Spleen (tissue), 11 donors: Measurements from ENCODE around the gene SUPT20HL2. TPM values are rescaled to one million over a fixed set of nuclear protein-coding genes. Genes with fewer than 3 reads are reported as not detected.

Source experiments
- DNase-seq: peaks from one replicate; pipeline ENCODE4 v3.0.0-alpha.2; 2020
- H3K27ac ChIP-seq, 8 donors: fragments of 200-600 bp; sonication (generic) in 7 of 8; 1 replicate in 4 of 8; 2 replicates in 4 of 8; pipeline versions ENCODE4 v1.5.0 to v1.8.0; 2016 to 2021; ENCODE audit warnings: inconsistent platforms in 4 of 8, mild to moderate bottlenecking in 4 of 8, moderate library complexity in 1 of 8
- H3K27me3 ChIP-seq, 7 donors: fragments of 200-600 bp; sonication (generic) in 6 of 7; replicated peaks in 1 of 7; 1 replicate in 4 of 7; 2 replicates in 3 of 7; pipeline versions ENCODE4 v1.5.0 to v1.8.0; 2016 to 2021; ENCODE audit warnings: inconsistent platforms in 3 of 7, mild to moderate bottlenecking in 1 of 7
- H3K36me3 ChIP-seq, 6 donors: fragments of 200-600 bp; sonication (generic) in 5 of 6; 1 replicate in 4 of 6; 2 replicates in 2 of 6; pipeline versions ENCODE4 v1.5.0 to v1.8.0; 2016 to 2021; ENCODE audit warnings: inconsistent platforms in 2 of 6
- H3K4me1 ChIP-seq, 6 donors: fragments of 200-600 bp; sonication (generic) in 5 of 6; 1 replicate in 3 of 6; 2 replicates in 3 of 6; pipeline versions ENCODE4 v1.5.0 to v1.8.0; 2016 to 2021; ENCODE audit warnings: inconsistent platforms in 3 of 6
- H3K4me3 ChIP-seq, 8 donors: fragments of 200-600 bp; sonication (generic) in 7 of 8; 1 replicate in 4 of 8; 2 replicates in 4 of 8; pipeline versions ENCODE4 v1.5.0 to v1.8.0; 2016 to 2021; ENCODE audit warnings: inconsistent platforms in 4 of 8, mild to moderate bottlenecking in 4 of 8, moderate library complexity in 2 of 8
- H3K9me3 ChIP-seq, 8 donors: fragments of 200-600 bp; sonication (generic) in 7 of 8; 1 replicate in 4 of 8; 2 replicates in 4 of 8; pipeline versions ENCODE4 v1.5.0 to v1.8.0; 2016 to 2021; ENCODE audit warnings: inconsistent platforms in 4 of 8
- CTCF ChIP-seq, 11 experiments: fragments of 200-600 bp in 7 of 11; fragments of 450-650 bp in 4 of 11; sonication (generic) in 4 of 11; IDR thresholded peaks in 8 of 11; conservative IDR thresholded peaks in 3 of 11; 1 replicate in 7 of 11; 2 replicates in 4 of 11; pipeline versions ENCODE4 v1.4.0 to v1.8.0; 2016 to 2021; ENCODE audit warnings: antibody characterized with exemption in 11 of 11, inconsistent platforms in 4 of 11, mild to moderate bottlenecking in 1 of 11
- POLR2A ChIP-seq, 3 donors: fragments of 450-650 bp; IDR thresholded peaks; one replicate each; pipeline ENCODE4 v1.5.1; 2017; ENCODE audit warnings: antibody characterized with exemption in 3 of 3, mild to moderate bottlenecking in 1 of 3
- POLR2AphosphoS5 ChIP-seq, 3 donors: sonication (generic); formaldehyde crosslinking; IDR thresholded peaks; one replicate each; pipeline ENCODE4 v1.5.1; 2017; ENCODE audit warnings: antibody characterized with exemption in 3 of 3
- WGBS, 5 donors: extraction: QIAGEN DNeasy Blood & Tissue Kit in 3 of 5; methylation state at CpG; one replicate each; pipeline versions ENCODE4 v1.1.5 to v1.1.7; 2013 to 2018; 5-methylcytosine and 5-hydroxymethylcytosine counted together
- intact Hi-C: fragments of 100-400 bp; cut with DNase I; formaldehyde crosslinking; loops from one replicate; pipeline ENCODE4 v1.15.0; 2023; ENCODE audit warnings: low total_unique reads
- polyA plus RNA-seq, 3 donors: library from polyadenylated mRNA; stranded (reverse); fragments of 200-250 nt; gene quantifications; one replicate each; pipeline ENCODE4 v1.2.1, GENCODE V29; 2013
- total RNA-seq, 7 donors: library from RNA; depleted of rRNA in 3 of 7; stranded (reverse); fragments of >200 nt in 3 of 7; fragmentation: NEBNext Ultra II Directional in 4 of 7; extraction: Animal tissue kit (Norgen Biotek cat#: 25700) in 4 of 7; gene quantifications; one replicate each; pipeline versions ENCODE4 v1.1.0 to v1.2.1, GENCODE V29; 2016 to 2021
- donor health status: healthy with polysubstance abuse.
- donor health status: DM: no; HTN: no; CAD: no; lungs with moderate emphysema.
- donor health status: DM: no; HTN: no; CAD: no.
- donor health status: Bipolar disorder and iron deficiency.
- donor health status: healthy.
- donor health status: DM: no; HTN: no; CAD: no.
- donor health status: DM: yes; HTN: yes; CAD: no.

Gene SUPT20HL2
- total and polyA plus RNA-seq, 10 donors = not detected

DNA sequence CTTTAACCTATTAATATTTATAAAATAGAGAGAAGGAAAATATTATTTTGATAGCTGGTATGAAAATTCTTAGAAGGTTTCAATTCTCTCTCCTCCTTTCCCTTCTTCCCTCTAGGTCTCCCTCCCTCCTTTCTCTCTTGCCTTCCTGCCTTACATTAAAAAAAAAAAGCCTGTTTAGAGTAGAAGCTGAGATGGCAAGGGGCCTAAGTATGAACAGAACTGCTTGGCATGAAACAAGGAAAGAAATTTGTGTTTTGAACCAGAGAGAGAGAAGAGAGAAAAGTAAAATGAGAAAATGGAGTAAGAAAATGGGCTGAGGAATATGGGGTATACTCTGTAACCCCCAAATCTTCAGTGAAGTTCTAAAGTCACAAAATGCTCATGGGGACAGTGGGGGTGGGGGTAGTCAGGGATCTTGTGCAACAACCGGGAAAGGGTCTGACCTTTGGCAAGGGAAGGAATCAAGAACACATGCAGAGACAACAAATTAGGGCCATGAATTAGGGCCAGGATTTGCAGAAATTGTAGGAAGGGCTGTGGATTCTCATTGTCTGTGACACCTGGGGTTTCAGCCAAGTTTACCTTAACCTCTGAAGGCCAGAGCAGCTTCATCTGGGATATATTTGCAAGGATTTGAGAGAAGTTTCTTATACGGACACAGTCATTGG is 30.6 kb downstream of the SUPT20HL2 start:
- Histone ChIP-seq H3K36me3 (no peaks in the 10 kb centered on the region), H3K4me3 (no peak overlapping the region), H3K27me3 (peaks cover 0 to 13% (median 0%) of the 10 kb centered on the region in 7 donors), H3K27ac (no peak overlapping the region), H3K4me1 (no peaks in the 10 kb centered on the region), H3K9me3 (no peaks in the 10 kb centered on the region)
- intact Hi-C loops = no loop called here
- DNase-seq = no peak
- no peak for TF ChIP-seq POLR2A (IDR thresholded peaks at IDR 0.05)
- no peak for TF ChIP-seq CTCF (IDR thresholded peaks at IDR 0.05 in 8 of 11, conservative IDR thresholded peaks at IDR 0.05 in 3 of 11)
- no peak for TF ChIP-seq POLR2AphosphoS5 (IDR thresholded peaks at IDR 0.05)
- 68 to 90% (median 75%) methylated on average over 2 of the region's 2 CpGs for WGBS, 5 donors

DNA sequence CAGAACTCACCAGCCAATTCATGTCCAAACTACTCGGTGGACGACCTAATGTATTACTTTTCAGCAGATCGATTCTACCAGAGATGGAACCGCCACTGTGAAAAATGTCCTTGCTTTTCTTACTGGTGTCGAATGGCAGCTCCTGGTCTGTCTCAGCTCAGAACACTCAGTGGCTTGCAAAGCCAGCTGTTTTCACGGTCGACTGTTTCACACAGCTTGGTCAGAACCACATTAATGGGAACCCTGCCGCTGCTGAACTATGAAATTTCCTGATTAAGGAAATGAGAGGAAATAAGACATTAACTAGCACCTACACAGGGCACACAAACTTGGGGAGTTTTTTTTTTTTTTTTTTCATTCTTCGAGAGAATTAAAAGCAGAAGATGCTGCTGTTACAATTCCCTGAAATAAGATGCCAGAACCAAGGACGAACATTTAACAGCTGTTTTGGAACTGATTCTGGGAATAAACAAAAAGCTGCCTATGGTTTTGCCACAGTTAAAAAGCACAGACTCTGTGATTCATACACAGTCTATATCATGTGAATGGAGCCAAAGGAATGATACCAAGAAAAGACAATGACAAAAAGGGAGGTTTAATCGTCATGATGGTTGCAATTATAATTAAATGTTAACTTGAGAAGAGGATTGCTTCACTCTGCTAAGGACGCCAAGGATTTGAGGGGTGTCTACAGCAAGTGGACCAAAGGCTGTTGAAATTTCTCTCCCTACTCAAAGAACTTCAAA is 31.3 kb downstream of the SUPT20HL2 start:
- no peak for DNase-seq
- peaks cover 0 to 15% (median 0%) of the 10 kb centered on the region in 7 donors for H3K27me3 ChIP-seq
- H3K36me3 ChIP-seq = no peaks in the 10 kb centered on the region
- no peak overlapping the region for H3K27ac ChIP-seq
- no peak overlapping the region for H3K4me3 ChIP-seq
- intact Hi-C loops = no loop called here
- H3K9me3 ChIP-seq = no peaks in the 10 kb centered on the region
- WGBS, 5 donors = 25 to 45% (median 28%) methylated on average over 12 of the region's 12 CpGs
- H3K4me1 ChIP-seq = no peaks in the 10 kb centered on the region
- TF ChIP-seq POLR2AphosphoS5 (IDR thresholded peaks at IDR 0.05) (no peak), POLR2A (IDR thresholded peaks at IDR 0.05) (no peak), CTCF (IDR thresholded peaks at IDR 0.05 in 8 of 11, conservative IDR thresholded peaks at IDR 0.05 in 3 of 11) (no peak)

GRCh38 chrX:24277405-24277804 is 36.5 kb downstream of the SUPT20HL2 start:
- H3K36me3 ChIP-seq = no peaks in the 10 kb centered on the region
- H3K9me3 ChIP-seq = no peaks in the 10 kb centered on the region
- no peaks in the 10 kb centered on the region for H3K4me1 ChIP-seq
- intact Hi-C loops = no loop called here
- H3K27me3 ChIP-seq = peaks cover 0 to 22% (median 0%) of the 10 kb centered on the region in 7 donors
- no peak overlapping the region for H3K4me3 ChIP-seq
- DNase-seq = no peak
- 88 to 99% (median 92%) methylated on average over 5 of the region's 5 CpGs for WGBS, 5 donors
- no peak overlapping the region for H3K27ac ChIP-seq
- TF ChIP-seq POLR2AphosphoS5 (IDR thresholded peaks at IDR 0.05) = no peak
- no peak for TF ChIP-seq CTCF (IDR thresholded peaks at IDR 0.05 in 8 of 11, conservative IDR thresholded peaks at IDR 0.05 in 3 of 11)
- no peak for TF ChIP-seq POLR2A (IDR thresholded peaks at IDR 0.05)

GRCh38 chrX:24276015-24276414 is 37.9 kb downstream of the SUPT20HL2 start:
- no peaks in the 10 kb centered on the region for H3K36me3 ChIP-seq
- DNase-seq = no peak
- H3K4me3 ChIP-seq = no peak overlapping the region
- intact Hi-C loops = no loop called here
- no peak overlapping the region for H3K27ac ChIP-seq
- peaks cover 0 to 22% (median 0%) of the 10 kb centered on the region in 7 donors for H3K27me3 ChIP-seq
- 39 to 48% (median 45%) methylated on average over 4 to 5 of the region's 5 CpGs for WGBS, 5 donors
- no peaks in the 10 kb centered on the region for H3K4me1 ChIP-seq
- peaks cover 0 to 10% (median 0%) of the 10 kb centered on the region in 8 donors for H3K9me3 ChIP-seq
- TF ChIP-seq POLR2AphosphoS5 (IDR thresholded peaks at IDR 0.05) = no peak
- TF ChIP-seq CTCF (IDR thresholded peaks at IDR 0.05 in 8 of 11, conservative IDR thresholded peaks at IDR 0.05 in 3 of 11) = no peak
- no peak for TF ChIP-seq POLR2A (IDR thresholded peaks at IDR 0.05)
